Measurements from ENCODE around the gene CASTOR1.

CASTOR1 gene

GRCh38 chr22:30285176-30285845 is 4.0 kb downstream of the CASTOR1 start:
- Histone ChIP-seq H3K9me3 (no peaks in the 10 kb centered on the region), H3K4me3 (ENCODE audit: low read depth, low read length) (no peak overlapping the region), H3K4me1 (peaks cover 8% of the 10 kb centered on the region), H3K36me3 (no peaks in the 10 kb centered on the region), H3K27me3 (no peaks in the 10 kb centered on the region)
- no peak for DNase-seq
- TF ChIP-seq CTCF (IDR thresholded peaks at IDR 0.05; ENCODE audit: low read depth, low read length) = no peak

- no peak for TF ChIP-seq CTCF (IDR thresholded peaks at IDR 0.05; ENCODE audit: low read depth, low read length)
- Histone ChIP-seq H3K9me3 (no peaks in the 10 kb centered on the region), H3K27me3 (no peaks in the 10 kb centered on the region), H3K4me3 (ENCODE audit: low read depth, low read length) (no peak overlapping the region), H3K4me1 (peaks cover 3% of the 10 kb centered on the region; the same call in 1 of the 2 replicates), H3K36me3 (no peaks in the 10 kb centered on the region)
- no peak for DNase-seq
These were observed 4.6 kb downstream of the CASTOR1 start for GRCh38 chr22:30284666-30285065.

- peak; percentile 54 for DNase-seq
- no peaks in the 10 kb centered on the region for H3K27me3 ChIP-seq
- H3K4me3 ChIP-seq (ENCODE audit: low read depth, low read length) = no peak overlapping the region
- peaks cover 3% of the 10 kb centered on the region; the same call in 1 of the 2 replicates for H3K4me1 ChIP-seq
- H3K9me3 ChIP-seq = no peaks in the 10 kb centered on the region
- no peaks in the 10 kb centered on the region for H3K36me3 ChIP-seq
- TF ChIP-seq CTCF (IDR thresholded peaks at IDR 0.05; ENCODE audit: low read depth, low read length) = no peak
These were observed 5.1 kb downstream of the CASTOR1 start for GRCh38 chr22:30284172-30284571.

- Histone ChIP-seq H3K4me3 (ENCODE audit: low read depth, low read length) (no peak overlapping the region), H3K36me3 (no peaks in the 10 kb centered on the region), H3K4me1 (peaks cover 3% of the 10 kb centered on the region; the same call in 1 of the 2 replicates), H3K9me3 (no peaks in the 10 kb centered on the region), H3K27me3 (no peaks in the 10 kb centered on the region)
- TF ChIP-seq CTCF (IDR thresholded peaks at IDR 0.05; ENCODE audit: low read depth, low read length) = no peak
- no peak for DNase-seq
These were observed 6.0 kb downstream of the CASTOR1 start for GRCh38 chr22:30283342-30283741.

- Histone ChIP-seq H3K27me3 (no peaks in the 10 kb centered on the region), H3K4me3 (ENCODE audit: low read depth, low read length) (no peak overlapping the region), H3K36me3 (no peaks in the 10 kb centered on the region), H3K4me1 (no peaks in the 10 kb centered on the region), H3K9me3 (no peaks in the 10 kb centered on the region)
- DNase-seq = no peak
- TF ChIP-seq CTCF (IDR thresholded peaks at IDR 0.05; ENCODE audit: low read depth, low read length) = no peak
These were observed 6.7 kb downstream of the CASTOR1 start for GRCh38 chr22:30282616-30283046.

- Histone ChIP-seq H3K9me3 (no peaks in the 10 kb centered on the region), H3K36me3 (no peaks in the 10 kb centered on the region), H3K4me1 (no peaks in the 10 kb centered on the region), H3K27me3 (no peaks in the 10 kb centered on the region), H3K4me3 (ENCODE audit: low read depth, low read length) (no peak overlapping the region)
- DNase-seq = no peak
- no peak for TF ChIP-seq CTCF (IDR thresholded peaks at IDR 0.05; ENCODE audit: low read depth, low read length)
These were observed 8.8 kb downstream of the CASTOR1 start for GRCh38 chr22:30280505-30280904.

All from BE2C (cell line).